Ovary (tissue), 9 donors: ENCODE data around the gene CUL9. TPM values are rescaled to one million over a fixed set of nuclear protein-coding genes. Genes with fewer than 3 reads are reported as not detected.

Experiments
- DNase-seq, 5 donors: peaks; one replicate each; pipeline ENCODE4 v3.0.0-alpha.2; 2019 to 2020
- H3K27ac ChIP-seq, 2 donors: fragments of 200-600 bp; one replicate each; pipeline versions ENCODE4 v1.5.1 to v1.8.0; 2019 to 2022
- H3K27me3 ChIP-seq: fragments of 200-600 bp; one replicate; pipeline ENCODE4 v1.8.0; 2022
- H3K36me3 ChIP-seq: fragments of 200-600 bp; sonication (generic); one replicate; pipeline ENCODE4 v1.5.1; 2019
- H3K4me1 ChIP-seq: one replicate; pipeline ENCODE4 v1.8.1; 2013; ENCODE audit warnings: mild to moderate bottlenecking, moderate library complexity; ENCODE audit not compliant: insufficient read depth
- H3K4me3 ChIP-seq: fragments of 200-600 bp; sonication (generic); one replicate; pipeline ENCODE4 v1.5.1; 2017
- H3K9me3 ChIP-seq, 2 donors: fragments of 200-600 bp in 1 of 2; sonication (generic) in 1 of 2; one replicate each; pipeline versions ENCODE4 v1.5.1 to v1.8.1; 2013 to 2019; ENCODE audit warnings: mild to moderate bottlenecking in 1 of 2, moderate library complexity in 1 of 2
- CTCF ChIP-seq, 3 donors: fragments of 450-650 bp in 2 of 3; fragments of 200-600 bp in 1 of 3; IDR thresholded peaks; one replicate each; pipeline versions ENCODE4 v1.5.1 to v1.8.0; 2016 to 2022; ENCODE audit warnings: antibody characterized with exemption in 3 of 3, mild to moderate bottlenecking in 1 of 3
- EP300 ChIP-seq: sonication (generic); formaldehyde crosslinking; IDR thresholded peaks from one replicate; pipeline ENCODE4 v1.6.1; 2017; ENCODE audit warnings: antibody characterized with exemption
- POLR2A ChIP-seq: fragments of 450-650 bp; IDR thresholded peaks from one replicate; pipeline ENCODE4 v1.6.1; 2017; ENCODE audit warnings: antibody characterized with exemption, mild to moderate bottlenecking, moderate library complexity
- WGBS, 3 donors: extraction: QIAGEN DNeasy Blood & Tissue Kit in 1 of 3; methylation state at CpG; one replicate each; pipeline versions ENCODE4 v1.1.5 to v1.1.7; 2013 to 2017; 5-methylcytosine and 5-hydroxymethylcytosine counted together
- intact Hi-C, 4 donors: fragments of 100-400 bp; cut with DNase I; formaldehyde crosslinking; loops; one replicate each; pipeline versions ENCODE4 v1.11.0 to v1.15.1; 2022 to 2023
- polyA plus RNA-seq, 2 donors: library from polyadenylated mRNA; stranded (reverse); fragments of 200-250 nt in 1 of 2; fragments of 350-450 nt in 1 of 2; fragmentation: Illumina TruSeq in 1 of 2; extraction: RNeasy Lipid Tissue Mini Kit (QIAGEN cat#74804) in 1 of 2; gene quantifications; one replicate each; pipeline ENCODE4 v1.2.3, GENCODE V29; 2013 to 2014
- total RNA-seq, 7 donors: library from RNA; depleted of rRNA in 2 of 7; stranded (reverse); fragments of >200 nt in 2 of 7; fragmentation: NEBNext Ultra II Directional in 3 of 7; extraction: Animal tissue kit (Norgen Biotek cat#: 25700) in 3 of 7; gene quantifications; one replicate each; pipeline versions ENCODE4 v1.1.0 to v1.2.4, GENCODE V29; 2016 to 2023
- donor health status: DM: no; HTN: no; CAD: no; lungs with moderate emphysema.
- donor health status: DM: no; HTN: no; CAD: no.
- donor health status: Bipolar disorder and iron deficiency.
- donor health status: DM: yes; HTN: yes; CAD: no.
- donor health status: DM: no; HTN: no; CAD: no.
- donor health status: DM: yes; HTN: yes; CAD: no.

CUL9 gene
- total and polyA plus RNA-seq, 9 donors: 15.9 to 44.5 (median 30.0) TPM

GRCh38 chr6:43254138-43254817 lies 72.3 kb downstream of the CUL9 start:
- TF ChIP-seq EP300: no peak
- no peak for TF ChIP-seq POLR2A
- no peak for TF ChIP-seq CTCF (IDR thresholded peaks at IDR 0.05)
- Histone ChIP-seq H3K4me3 (no peak overlapping the region), H3K9me3 (no peaks in the 10 kb centered on the region), H3K36me3 (no peaks in the 10 kb centered on the region), H3K27me3 (no peaks in the 10 kb centered on the region), H3K4me1 (peaks cover 1% of the 10 kb centered on the region), H3K27ac (no peak overlapping the region)
- WGBS, 3 donors: 85 to 89% (median 88%) methylated on average over 13 to 15 of the region's 15 CpGs
- intact Hi-C loops: loop anchor here in 1 of 4 donors (10.0 kb wide), 1 partner anchor 81 kb away; no protein-coding TSS in a partner anchor
- DNase-seq: no peak

- Histone ChIP-seq H3K27ac (no peak overlapping the region), H3K9me3 (no peaks in the 10 kb centered on the region), H3K27me3 (no peaks in the 10 kb centered on the region), H3K36me3 (no peaks in the 10 kb centered on the region), H3K4me3 (no peak overlapping the region), H3K4me1 (peaks cover 1% of the 10 kb centered on the region)
- intact Hi-C loops: loop anchor here in 1 of 4 donors (10.0 kb wide), 1 partner anchor 80 kb away; no protein-coding TSS in a partner anchor
- WGBS, 3 donors: 81 to 85% (median 82%) methylated on average over 11 of the region's 11 CpGs
- TF ChIP-seq POLR2A (no peak), EP300 (no peak), CTCF (IDR thresholded peaks at IDR 0.05) (no peak)
- no peak for DNase-seq
Measured at GRCh38 chr6:43254846-43255245, 72.8 kb downstream of the CUL9 start.

GRCh38 chr6:43255408-43256054 lies 73.5 kb downstream of the CUL9 start:
- H3K36me3 ChIP-seq: no peaks in the 10 kb centered on the region
- H3K9me3 ChIP-seq: no peaks in the 10 kb centered on the region
- no peak for DNase-seq
- intact Hi-C loops: loop anchor here in 1 of 4 donors (10.0 kb wide), 1 partner anchor 79 kb away; no protein-coding TSS in a partner anchor
- H3K4me1 ChIP-seq: peaks cover 1% of the 10 kb centered on the region
- TF ChIP-seq CTCF (IDR thresholded peaks at IDR 0.05): no peak
- no peak overlapping the region for H3K27ac ChIP-seq
- WGBS, 3 donors: 72 to 76% (median 75%) methylated on average over 11 of the region's 11 CpGs
- no peak overlapping the region for H3K4me3 ChIP-seq
- H3K27me3 ChIP-seq: no peaks in the 10 kb centered on the region

- TF ChIP-seq CTCF (IDR thresholded peaks at IDR 0.05) (no peak), POLR2A (no peak), EP300 (no peak)
- no peak overlapping the region for H3K27ac ChIP-seq
- no peaks in the 10 kb centered on the region for H3K4me1 ChIP-seq
- intact Hi-C loops: loop anchor here in 1 of 4 donors (10.0 kb wide), 1 partner anchor 78 kb away; no protein-coding TSS in a partner anchor
- H3K4me3 ChIP-seq: no peak overlapping the region
- 70 to 84% (median 80%) methylated on average over 9 of the region's 9 CpGs for WGBS, 3 donors
- H3K36me3 ChIP-seq: no peaks in the 10 kb centered on the region
- no peaks in the 10 kb centered on the region for H3K27me3 ChIP-seq
- no peaks in the 10 kb centered on the region for H3K9me3 ChIP-seq
- no peak for DNase-seq
Measured at GRCh38 chr6:43256670-43257366, 74.8 kb downstream of the CUL9 start.
